ENCODE results near the gene PPP2R5D. TPM values are rescaled to one million over a fixed set of nuclear protein-coding genes. Genes with fewer than 3 reads are reported as not detected.
A peak's percentile ranks its signal among the peaks of the same experiment; 100 is the strongest.

Gene PPP2R5D
- total and polyA plus RNA-seq, 4 donors, result 6.7 to 13.9 (median 13.2) TPM

DNA sequence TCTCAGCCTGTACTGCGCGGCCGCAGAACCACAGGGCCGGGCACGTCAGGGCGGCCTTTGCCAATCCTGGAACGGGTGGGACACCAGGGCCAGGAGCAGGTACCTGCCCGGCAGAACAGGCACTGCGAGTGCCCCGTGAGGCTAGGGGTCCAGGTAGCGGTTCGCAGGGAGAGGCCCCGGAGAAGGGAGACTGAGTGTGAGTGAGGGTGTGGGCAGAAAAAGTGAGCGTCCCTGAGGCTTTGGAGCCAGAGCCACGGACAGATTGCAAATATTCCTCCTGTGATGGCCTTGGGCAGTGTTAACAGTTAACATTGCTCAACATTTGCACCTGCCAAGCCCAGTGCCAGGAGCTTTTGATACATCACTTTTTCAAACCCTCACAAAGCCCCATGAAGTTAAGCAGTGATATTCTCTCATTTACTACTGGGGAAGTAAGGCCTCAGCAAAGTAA lies 23.3 kb upstream of the PPP2R5D start (continued):
- TF ChIP-seq, protein P1, sequence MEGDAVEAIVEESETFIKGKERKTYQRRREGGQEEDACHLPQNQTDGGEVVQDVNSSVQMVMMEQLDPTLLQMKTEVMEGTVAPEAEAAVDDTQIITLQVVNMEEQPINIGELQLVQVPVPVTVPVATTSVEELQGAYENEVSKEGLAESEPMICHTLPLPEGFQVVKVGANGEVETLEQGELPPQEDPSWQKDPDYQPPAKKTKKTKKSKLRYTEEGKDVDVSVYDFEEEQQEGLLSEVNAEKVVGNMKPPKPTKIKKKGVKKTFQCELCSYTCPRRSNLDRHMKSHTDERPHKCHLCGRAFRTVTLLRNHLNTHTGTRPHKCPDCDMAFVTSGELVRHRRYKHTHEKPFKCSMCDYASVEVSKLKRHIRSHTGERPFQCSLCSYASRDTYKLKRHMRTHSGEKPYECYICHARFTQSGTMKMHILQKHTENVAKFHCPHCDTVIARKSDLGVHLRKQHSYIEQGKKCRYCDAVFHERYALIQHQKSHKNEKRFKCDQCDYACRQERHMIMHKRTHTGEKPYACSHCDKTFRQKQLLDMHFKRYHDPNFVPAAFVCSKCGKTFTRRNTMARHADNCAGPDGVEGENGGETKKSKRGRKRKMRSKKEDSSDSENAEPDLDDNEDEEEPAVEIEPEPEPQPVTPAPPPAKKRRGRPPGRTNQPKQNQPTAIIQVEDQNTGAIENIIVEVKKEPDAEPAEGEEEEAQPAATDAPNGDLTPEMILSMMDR (IDR thresholded peaks at IDR 0.05; ENCODE audit: low read depth, low read length, missing input control), result no peak
- TF ChIP-seq FOXA2 (IDR thresholded peaks at IDR 0.05) (no peak), RXRA (IDR thresholded peaks at IDR 0.05) (peak; percentile 29 to 42), HNF4A (conservative IDR thresholded peaks at IDR 0.05) (peak in 1 of 2 donors; percentile 41)
- TF ChIP-seq, protein P2, sequence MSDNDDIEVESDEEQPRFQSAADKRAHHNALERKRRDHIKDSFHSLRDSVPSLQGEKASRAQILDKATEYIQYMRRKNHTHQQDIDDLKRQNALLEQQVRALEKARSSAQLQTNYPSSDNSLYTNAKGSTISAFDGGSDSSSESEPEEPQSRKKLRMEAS (IDR thresholded peaks at IDR 0.05), result no peak

GRCh38 chr6:42962096-42962495 lies 22.3 kb upstream of the PPP2R5D start:
- WGBS, result 88% methylated on average over 12 of the region's 12 CpGs
- no peak for DNase-seq (ENCODE audit: low spot score)
- H3K27ac ChIP-seq (ENCODE audit: low read depth in 1 of 2, low read length in 2 of 2), result peak overlapping the region in 1 of 2 donors; percentile 10
- H3K9me3 ChIP-seq (ENCODE audit: control insufficient read depth in 4 of 4, low read length in 3 of 4), result no peaks in the 10 kb centered on the region
- H3K27me3 ChIP-seq (ENCODE audit: control insufficient read depth in 4 of 4, insufficient read depth in 4 of 4, low read length in 3 of 4), result no peaks in the 10 kb centered on the region
- TF ChIP-seq, protein P2 (IDR thresholded peaks at IDR 0.05), result no peak
- TF ChIP-seq RAD21 (IDR thresholded peaks at IDR 0.05) (no peak), JUND (IDR thresholded peaks at IDR 0.05) (no peak), RXRA (IDR thresholded peaks at IDR 0.05) (no peak), TAF1 (conservative IDR thresholded peaks at IDR 0.05) (no peak), YY1 (IDR thresholded peaks at IDR 0.05) (no peak), ZBTB33 (IDR thresholded peaks at IDR 0.05) (no peak), NR2F2 (IDR thresholded peaks at IDR 0.05) (no peak), EGR1 (IDR thresholded peaks at IDR 0.05; ENCODE audit: low read depth in 2 of 2) (no peak), SP1 (IDR thresholded peaks at IDR 0.05) (no peak)
- TF ChIP-seq, protein P1 (IDR thresholded peaks at IDR 0.05; ENCODE audit: low read depth, low read length, missing input control), result no peak
- TF ChIP-seq, protein P3, sequence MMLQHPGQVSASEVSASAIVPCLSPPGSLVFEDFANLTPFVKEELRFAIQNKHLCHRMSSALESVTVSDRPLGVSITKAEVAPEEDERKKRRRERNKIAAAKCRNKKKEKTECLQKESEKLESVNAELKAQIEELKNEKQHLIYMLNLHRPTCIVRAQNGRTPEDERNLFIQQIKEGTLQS (IDR thresholded peaks at IDR 0.05), result no peak
- H3K4me1 ChIP-seq (ENCODE audit: control insufficient read depth in 4 of 4, insufficient read depth in 4 of 4, low read length in 3 of 4), result peaks cover 3 to 32% (median 26%) of the 10 kb centered on the region in 4 donors
- H3K4me3 ChIP-seq (ENCODE audit: low read depth in 1 of 3, low read length in 3 of 3), result no peak overlapping the region
- H3K36me3 ChIP-seq (ENCODE audit: control insufficient read depth in 4 of 4, insufficient read depth in 3 of 4, low read depth in 1 of 4, low read length in 3 of 4), result peaks cover 6 to 37% (median 23%) of the 10 kb centered on the region in 4 donors
- H3K9ac ChIP-seq (ENCODE audit: low read depth in 1 of 2, low read length in 2 of 2), result no peak overlapping the region
